Uterus (tissue), 2 donors: ENCODE data around the gene FUT8.

Experiments
- CTCF ChIP-seq, 4 experiments: fragments of 200-600 bp in 2 of 4; fragments of 450-650 bp in 2 of 4; sonication (generic) in 2 of 4; IDR thresholded peaks; one replicate each; pipeline ENCODE4 v1.5.1; 2016 to 2019; ENCODE audit warnings: antibody characterized with exemption in 4 of 4, mild to moderate bottlenecking in 2 of 4, moderate library complexity in 1 of 4
- POLR2A ChIP-seq, 2 donors: fragments of 450-650 bp; IDR thresholded peaks; one replicate each; pipeline ENCODE4 v1.6.1; 2016; ENCODE audit warnings: antibody characterized with exemption in 2 of 2, mild to moderate bottlenecking in 1 of 2, moderate library complexity in 1 of 2

DNA sequence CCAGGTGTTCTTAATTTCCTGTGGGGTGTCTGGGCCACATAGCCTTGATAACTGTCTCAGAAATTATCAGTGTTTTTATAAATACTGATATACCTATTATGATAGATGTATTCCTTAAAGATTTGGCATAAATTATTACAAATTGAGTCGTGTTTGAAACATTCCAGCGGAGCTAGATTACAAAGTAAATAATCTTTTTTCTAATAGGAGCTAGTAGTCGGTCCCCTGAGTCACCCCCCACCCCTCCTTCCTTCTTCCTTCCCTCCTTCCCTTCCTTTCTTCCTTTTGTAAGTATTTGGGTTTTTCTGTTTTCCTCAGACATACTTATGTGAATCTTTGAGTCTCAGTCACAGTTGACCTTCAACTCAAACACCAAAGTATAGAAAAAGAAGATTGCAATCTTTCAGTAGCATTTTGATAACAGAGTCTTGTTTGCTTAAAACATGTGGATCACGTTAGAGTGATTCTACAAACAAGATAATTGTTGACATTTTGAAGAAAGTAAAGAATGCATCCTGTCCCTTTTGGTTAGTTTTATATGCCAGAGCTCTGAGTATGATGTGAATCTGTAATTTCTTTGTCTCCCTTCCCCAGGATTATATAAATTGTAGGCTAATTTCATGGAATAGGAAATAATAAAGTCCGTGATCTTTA is 264.0 kb downstream of the FUT8 start:
- TF ChIP-seq POLR2A (IDR thresholded peaks at IDR 0.05) (no peak), CTCF (IDR thresholded peaks at IDR 0.05) (no peak)
